HG03135 (cell line): Measurements from ENCODE around the gene UPB1.
"Not testable (repeated sequence)": the region's sequence is repeated elsewhere in the genome, so short reads cannot be mapped to it uniquely, and the experiment has no call there.

Experiments used
- ATAC-seq: cut with Tn5 transposase; IDR thresholded peaks from one replicate; pipeline ENCODE4 v1.9.1; 2021; ENCODE audit warnings: mild to moderate bottlenecking, moderate library complexity; ENCODE audit not compliant: unreplicated experiment

Gene UPB1

DNA sequence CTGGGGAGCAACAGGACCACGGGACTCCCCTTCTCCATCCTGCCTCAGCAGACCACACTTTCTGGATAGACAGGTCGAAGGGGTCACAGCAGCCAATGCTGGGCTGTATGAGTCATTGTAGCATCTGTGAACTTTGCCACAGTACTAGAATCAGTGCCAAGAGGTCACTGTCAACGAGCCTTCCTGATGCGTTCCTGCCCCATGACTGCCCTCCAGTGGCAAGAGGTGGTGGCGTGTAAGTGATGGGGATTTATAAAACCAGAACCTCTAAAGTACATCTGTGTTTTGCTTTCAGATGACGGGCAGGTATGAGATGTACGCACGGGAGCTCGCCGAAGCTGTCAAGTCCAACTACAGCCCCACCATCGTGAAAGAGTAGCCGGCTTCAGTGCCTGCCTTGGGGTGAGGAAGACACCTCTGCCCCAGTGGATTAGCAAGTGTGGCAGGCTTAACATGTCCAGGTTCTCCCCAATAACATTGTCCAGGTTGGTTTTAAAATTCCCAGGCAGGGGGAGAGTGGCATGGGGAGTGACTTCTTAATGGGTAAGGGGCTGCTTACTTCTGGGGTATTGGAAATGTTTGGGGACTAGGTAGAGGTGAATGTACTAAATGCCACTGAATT is 30.4 kb downstream of the UPB1 start:
- peak; percentile 63 for ATAC-seq

DNA sequence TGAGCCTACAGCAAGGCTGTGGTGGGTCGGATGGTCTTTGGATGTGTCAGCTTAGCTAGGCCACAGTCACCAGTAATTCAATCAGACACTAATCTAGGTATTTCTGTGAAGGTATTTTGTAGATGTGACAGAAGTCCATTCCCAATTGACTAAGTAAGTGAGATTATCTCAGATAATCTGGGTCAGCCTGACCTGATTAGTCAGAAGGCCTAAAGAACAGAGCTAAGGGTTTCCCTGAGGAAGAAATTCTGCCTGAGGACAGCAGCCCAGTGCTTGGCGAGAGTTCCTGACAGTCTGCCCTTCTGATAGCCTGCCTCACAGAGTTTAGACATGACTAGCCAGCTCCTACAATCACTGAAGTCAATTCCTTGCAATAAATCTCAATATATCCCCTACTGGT is 31.1 kb downstream of the UPB1 start:
- no peak for ATAC-seq

DNA sequence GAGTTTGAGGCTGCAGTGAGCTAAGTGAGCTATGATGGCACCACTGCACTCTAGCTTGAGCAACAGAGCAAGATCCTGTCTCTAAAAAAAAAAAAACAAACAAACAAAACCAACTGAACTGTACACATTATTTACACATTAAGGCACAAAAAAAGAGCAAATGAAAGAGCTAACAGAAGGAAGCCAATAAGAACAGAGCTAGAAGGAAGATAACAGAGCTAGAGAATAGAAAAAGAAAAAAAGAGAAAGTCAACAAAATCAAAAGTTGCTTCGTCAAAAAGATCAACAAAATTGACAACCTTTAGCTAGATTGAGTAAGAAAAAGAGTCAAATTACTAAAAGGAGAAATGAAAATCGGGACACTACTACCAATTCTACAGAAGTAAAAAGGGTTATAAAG is 34.8 kb downstream of the UPB1 start:
- no peak for ATAC-seq

DNA sequence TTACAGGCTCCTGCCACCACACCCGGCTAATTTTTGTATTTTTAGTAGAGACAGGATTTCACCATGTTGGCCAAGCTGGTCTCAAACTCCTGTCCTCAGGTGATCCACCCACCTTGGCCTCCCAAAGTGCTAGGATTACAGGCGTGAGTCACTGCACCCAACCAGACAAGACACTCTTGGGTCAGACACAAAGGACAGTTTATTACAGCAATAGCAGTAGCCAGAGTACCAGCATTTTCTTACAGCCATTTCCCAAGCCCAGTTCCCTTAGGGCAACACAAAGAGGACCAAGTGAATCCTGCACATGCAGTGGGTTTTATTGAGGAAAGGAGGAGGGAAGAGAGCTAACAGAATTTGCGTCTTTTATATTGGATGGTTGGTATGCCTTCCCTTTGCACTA is 35.8 kb downstream of the UPB1 start:
- ATAC-seq: not testable (repeated sequence)

DNA sequence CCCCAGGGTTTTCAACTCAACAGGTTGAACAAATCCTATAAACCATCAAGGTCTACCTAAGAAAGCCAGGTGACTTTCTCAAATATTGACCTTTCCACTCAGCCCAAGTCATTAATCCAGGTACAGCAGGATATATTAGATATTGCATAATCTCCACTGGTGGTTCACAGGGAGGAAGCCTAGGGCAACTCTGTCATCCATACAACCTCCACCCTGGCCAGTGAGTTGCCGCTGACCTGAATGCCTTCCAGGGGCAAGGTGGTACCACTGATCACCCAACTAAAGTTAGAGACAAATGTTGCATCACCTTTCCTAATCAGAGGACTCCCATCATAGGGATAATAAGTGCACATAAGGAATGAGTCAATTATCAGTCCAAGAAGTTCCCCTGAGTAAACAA is 36.9 kb downstream of the UPB1 start:
- ATAC-seq: no peak

DNA sequence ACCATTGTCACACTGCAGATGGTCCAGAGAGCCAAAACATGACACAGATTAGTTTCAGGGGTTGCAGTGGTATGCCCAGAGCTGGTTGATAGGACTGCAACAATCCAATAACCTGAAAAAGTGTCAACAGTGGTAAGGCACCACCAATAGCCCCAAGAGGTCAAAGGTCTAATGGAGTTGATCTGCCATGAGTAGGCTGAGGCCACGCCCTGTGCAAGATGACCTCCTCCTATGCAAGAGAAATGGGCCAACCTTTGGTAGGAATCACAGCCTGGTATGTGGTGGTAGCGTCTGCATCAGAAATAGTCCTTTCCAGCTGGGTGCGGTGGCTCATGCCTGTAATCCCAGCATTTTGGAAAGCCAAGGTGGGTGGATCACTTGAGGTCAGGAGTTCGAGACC is 40.2 kb downstream of the UPB1 start:
- ATAC-seq: no peak

DNA sequence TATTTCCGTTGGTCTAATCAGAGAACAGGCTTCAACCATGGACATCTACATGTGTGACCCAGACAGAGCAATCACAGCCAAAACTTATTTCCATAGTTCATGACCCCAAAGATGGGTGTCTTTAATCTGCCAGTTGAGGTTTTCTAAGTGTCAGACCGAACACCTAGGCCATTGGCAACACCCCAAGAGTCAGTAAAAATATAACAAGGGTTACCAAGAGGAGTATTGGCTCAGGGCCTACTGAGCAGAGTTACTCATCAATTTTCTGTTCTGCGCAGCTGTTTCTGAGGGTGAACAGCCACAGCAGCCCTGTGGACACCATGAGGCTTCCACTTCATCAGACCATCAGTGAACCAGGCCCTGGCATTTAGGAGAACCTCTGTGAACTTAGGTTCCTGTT is 41.0 kb downstream of the UPB1 start:
- ATAC-seq: no peak

DNA sequence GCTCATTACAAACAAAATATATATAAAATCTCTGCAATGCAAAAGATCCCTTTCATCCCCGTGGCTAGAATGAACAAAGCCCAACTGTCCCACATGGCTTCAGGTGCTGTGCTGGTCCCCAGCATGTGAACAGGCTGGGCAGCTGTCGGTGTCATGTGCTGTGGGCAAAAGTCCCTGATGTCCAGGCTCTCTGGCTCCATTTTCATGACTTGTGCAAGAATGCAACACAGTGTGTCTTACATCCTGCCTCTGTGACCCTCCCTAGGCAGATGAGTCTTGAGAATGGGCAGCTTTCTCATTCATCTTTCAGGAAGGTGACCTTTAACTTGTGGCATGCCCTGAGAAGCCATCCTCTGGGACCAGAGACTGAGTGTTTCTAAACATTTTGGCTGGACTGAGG is 45.3 kb downstream of the UPB1 start:
- no peak for ATAC-seq

DNA sequence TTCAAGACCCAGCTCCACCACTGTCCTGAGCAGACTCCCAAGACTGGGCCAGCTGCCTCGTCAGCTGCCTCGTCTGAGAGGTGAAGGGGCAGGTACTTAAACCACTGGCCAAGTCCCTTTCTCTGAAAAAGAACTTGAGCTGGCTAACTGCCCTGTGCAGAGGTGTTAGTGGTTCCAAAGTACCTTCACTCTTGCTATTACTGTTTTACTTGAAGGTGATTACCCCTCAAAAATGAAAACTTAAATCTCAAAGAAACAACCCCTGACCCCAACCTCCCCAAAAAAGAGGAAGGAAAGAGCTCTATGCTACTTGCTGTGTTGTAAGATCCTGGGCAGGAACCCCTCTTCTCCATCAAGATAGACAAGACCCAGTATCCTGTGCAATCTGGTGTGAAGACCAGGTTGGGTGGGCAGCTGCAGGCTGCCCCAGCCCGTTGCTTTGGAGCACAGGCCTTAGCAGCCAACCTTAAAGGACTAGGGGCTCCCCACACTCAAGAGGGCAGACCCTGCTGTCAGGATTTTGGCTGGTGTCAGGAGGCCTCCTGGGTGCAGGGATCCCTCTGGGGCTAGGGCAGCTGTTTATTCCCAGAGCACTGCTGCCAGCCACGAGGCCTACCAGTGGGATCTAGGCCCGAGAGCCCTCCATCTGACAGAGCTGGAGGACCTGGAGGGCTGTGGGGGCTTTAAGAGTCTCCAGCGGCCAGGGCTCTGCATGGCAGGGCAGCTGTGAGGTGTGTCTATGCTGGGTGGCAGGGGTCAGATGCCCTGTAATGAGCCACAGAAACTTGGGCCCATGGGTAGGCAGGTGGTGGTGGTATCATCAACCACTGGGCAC is 46.8 kb downstream of the UPB1 start:
- ATAC-seq: no peak

DNA sequence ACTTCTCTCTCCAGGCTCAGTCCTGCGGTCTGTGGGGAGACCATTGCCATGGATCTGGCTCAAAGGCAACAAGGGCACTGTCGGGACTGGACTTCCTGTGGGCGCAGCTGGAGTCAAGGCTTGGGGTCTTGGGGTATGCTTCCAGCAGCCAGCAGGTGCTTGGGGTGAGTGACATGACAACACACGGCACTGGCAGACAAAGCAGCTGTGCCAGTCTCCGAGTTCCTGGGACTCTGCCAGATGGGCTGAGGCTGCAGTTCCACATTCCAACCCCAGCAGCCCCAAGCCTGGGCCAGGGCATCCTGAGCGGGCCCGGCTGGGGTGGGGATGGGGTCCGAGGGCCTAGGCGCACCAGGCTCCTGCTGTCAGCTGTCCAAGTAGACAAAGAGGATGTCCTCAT is 47.5 kb downstream of the UPB1 start:
- ATAC-seq: no peak

DNA sequence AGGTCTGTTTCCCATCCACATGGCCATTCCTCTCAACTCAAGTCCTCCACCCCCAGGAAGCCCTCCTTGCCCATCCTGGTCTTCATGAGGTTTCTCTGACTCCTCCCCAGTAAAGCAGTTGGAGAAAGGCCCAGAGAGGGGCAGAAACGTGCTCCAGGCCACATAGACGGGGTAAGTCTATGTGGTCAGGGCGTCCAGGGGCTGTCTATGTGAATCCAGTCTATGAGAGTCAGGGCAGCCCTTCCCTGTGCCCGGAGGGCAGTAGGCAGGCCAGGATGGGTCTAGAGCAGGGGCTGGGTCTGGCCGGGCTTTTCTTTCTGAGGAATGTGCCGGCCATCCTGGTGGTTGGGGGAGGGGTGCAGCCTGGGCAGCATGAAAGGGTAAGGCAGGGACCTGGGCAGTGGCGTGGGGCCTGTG is 48.1 kb downstream of the UPB1 start:
- no peak for ATAC-seq

DNA sequence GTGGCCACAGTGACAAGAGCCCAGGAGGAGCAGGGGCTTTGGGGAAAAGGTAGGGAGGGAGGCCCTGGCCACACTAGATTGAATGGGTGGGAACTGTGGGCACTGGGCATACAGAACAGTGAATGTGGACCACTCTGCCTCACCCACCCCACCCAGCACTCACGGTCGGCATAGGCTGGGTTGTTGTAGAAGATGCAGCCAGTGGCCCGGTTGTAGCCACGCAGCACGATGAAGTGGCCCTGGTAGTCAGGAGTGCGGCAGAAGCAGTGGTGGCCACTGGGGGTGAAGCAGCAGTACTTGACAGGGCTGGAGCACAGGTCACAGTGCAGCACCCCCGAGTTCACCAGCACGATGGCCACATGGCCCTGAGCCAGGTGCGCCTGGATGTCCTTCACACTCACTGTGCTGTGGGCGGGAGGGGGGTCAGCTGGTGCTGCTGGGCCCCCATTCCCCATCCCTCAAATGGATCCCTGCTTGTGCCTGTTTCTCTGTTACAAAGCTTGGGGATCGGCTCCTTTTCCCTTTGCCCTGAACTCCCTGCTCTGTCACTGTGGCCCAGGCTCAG is 48.6 kb downstream of the UPB1 start:
- ATAC-seq: no peak

DNA sequence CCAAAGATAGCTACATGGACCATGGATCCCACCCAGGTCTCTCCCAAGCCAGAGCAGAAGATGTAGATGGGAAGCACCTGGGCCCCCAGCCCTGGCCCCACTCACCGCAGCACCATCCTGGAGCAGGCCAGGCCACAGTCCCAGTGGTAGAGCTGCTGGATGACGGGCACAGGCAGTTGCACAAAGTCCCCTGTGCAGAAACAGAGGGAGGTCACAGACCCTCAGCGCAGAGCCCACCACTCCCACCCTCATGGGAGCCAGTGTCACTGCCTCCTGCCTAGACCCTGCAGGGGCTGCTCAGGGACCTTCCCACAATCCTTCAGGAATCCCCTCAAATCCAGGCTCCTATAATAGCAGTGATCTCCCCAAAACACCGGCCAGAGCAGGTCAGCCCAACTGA is 53.7 kb downstream of the UPB1 start:
- ATAC-seq: no peak

DNA sequence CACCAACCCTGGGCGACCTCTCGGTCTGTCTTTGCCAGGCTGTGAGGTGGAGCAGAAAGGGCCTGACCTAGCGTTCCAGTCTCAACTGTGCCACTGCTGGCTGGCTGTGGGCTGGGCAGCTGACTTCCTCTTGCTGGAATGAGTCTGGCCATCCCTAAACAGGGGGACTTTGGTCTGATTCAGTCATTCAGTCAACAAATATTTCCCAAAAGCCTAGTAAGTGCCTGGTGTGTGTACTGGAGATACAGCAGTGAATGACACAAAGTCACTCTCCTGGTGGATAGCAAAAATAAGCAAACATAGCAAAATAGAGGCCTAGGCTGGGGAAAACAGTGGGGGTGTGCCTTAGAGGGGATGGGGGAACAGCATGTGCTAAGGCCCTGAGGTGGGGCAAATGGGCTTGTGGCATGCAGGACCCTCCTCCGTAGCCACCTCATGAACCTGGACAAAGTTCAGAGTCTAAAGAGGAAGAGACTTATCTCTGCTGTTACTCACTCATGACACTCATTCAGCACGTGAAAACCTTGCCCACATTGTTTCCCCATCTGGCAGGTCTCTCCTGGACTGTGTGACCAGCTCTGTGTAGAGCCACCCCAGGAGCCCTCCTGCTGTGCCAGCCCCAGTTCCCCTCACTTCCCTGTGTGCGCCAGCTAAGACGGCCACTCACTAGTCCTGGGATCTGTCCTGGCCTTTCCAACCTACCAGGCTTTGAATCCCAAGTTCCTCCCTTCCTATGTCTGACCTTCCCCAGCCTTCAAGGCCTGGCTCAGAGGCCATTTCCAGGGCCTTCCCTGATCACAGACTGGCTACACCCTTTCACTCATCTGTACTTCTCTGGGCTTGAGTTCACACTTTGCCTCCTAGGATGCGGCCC is 55.1 kb downstream of the UPB1 start:
- ATAC-seq: no peak

DNA sequence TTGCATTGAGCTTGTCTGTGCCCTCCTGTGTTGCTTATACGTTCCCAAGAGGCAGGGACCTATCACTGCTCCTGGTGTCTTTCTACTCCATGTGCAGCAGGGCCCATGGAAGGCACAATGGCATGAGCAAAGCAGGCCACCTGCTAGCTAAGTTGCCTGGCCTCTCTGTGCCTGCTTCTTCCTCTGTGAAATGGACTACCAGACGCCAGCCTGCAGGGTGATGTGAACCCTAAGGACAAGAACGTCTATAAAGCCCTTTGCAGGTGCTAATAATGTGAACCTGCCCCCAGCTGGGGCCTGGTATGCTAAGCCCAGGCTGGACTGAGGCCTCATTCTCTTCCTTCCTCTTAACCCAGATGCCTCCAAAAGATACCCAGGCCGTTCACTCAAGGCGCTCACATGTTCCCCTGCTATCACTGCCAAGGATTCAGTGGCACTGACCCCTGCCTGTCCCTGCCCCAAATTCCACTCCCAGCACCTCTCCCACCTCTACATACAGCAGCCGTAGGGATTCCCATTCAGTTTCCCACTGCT is 55.8 kb downstream of the UPB1 start:
- ATAC-seq: no peak

DNA sequence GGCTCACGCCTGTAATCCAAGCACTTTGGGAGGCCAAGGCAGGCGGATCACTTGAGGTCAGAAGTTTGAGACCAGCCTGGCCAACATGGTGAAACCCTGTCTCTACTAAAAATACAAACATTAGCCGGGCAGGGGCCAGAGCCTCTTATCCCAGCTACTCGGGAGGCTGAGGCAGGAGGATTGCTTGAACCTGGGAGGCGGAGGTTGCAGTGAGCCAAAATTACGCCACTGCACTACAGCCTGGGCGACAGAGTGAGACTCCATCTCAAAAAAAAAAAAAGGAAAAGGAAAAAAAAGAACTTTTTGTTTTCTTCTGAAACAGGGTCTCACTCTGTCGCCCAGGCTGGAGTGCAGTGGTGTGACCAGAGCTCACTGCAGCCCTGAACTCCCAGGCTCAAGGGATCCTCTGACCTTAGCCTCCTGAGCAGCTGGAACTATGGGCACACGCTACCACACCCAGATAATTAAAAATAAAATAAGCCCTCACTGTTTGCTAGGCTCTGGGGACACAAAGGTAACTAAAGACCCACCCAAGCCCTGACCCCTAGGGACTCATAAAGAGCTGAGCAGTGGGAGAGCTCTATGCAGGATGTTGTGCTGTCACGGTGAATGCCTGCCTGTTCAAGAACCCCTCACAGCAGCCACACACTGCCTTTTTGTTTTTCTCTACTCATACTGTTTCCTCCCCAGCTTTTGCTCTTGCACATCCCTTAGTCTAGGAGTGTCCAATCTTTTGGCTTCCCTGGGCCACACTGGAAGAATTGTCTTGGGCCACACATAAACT is 57.6 kb downstream of the UPB1 start:
- ATAC-seq: not testable (repeated sequence)

DNA sequence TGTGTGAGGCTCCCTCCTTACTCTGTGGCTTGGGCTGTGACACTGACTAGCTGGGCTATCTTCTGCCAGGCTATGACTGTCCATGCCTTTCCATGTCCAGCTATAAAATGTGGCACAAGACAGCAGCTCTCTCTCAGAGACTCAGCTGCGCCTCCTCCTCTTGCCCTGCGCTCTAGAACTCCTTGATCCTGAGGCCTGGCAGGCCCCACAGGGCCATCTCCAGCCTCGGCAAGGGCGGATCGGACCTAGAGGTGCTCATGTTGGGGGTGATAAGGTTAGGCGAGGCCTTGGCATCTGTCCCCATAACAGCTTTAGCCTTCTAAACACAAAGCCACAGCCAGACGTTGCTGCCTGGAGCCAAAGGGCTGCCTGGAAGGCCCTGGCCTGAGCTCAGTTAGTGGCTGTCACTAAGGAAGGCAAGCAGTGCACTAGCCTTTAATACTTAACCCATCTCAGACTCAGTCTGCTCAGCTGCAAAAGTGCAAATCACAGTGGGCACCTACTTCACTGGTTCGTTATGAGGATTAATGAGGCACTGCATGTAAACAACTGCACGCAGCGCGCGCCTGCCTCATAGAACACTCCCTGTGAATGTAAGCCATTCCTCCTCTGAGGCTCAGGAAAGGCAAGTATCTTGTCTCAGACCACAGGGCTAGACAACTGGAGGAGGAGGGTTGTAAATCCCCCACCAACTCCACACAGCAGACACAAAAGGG is 58.6 kb downstream of the UPB1 start:
- no peak for ATAC-seq

DNA sequence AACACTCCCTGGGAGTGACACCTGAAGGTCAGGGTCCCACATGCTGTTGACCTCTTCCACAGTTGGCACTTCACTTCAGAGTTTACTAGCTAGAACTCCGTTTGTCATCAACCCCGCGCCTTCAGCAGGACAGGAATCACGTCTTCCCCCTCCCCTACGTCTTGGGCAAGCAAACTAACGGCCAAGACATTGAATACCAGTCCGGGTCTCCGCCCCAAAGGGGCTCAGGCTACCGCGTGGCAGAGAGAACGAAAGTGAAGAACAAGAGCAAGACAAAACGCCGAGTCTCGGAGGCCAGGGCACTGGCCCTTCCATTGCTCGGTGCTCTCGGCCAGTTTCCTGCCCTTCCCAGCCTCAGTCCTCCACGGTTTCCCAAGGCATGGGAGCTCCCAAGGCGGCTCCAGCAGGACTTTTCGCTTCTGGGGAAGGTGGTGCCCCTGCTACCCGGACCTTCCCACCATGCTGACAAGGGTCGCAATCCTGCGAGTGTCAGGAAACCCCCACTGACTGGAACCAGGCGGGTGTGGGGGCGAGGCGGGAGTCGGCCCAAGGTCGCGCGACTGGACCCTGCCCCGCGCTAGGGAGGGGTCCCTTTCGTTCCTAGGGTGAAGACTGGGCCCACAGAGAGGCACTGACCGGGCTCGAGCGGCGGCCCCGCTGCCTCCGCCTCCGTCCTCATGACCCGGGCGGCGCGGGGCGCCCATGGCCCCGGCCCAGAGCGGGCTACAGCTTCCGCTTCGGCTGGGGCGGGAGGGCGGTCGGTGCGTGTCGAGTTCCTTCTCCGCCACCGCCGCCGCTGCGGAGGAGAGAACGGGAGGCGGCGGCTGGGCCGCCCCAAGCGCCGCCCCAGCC is 59.4 kb downstream of the UPB1 start, which contains the start of gene GUCD1:
TSS of gene GUCD1 (minus strand) at position 826 of the 852 bp plus-strand sequence. CDS start at position 679, 147 bp downstream.
- peak; percentile 17 for ATAC-seq
